NCI-H2029 treated with DMSO at 0.1 percent for 48 hours (cell line): ENCODE measurements around the gene PPP6R3.

Source experiments
- DNase-seq: peaks from one replicate; lab custom pipeline; 2025; lab: John Stamatoyannopoulos, UW

PPP6R3 gene

DNA sequence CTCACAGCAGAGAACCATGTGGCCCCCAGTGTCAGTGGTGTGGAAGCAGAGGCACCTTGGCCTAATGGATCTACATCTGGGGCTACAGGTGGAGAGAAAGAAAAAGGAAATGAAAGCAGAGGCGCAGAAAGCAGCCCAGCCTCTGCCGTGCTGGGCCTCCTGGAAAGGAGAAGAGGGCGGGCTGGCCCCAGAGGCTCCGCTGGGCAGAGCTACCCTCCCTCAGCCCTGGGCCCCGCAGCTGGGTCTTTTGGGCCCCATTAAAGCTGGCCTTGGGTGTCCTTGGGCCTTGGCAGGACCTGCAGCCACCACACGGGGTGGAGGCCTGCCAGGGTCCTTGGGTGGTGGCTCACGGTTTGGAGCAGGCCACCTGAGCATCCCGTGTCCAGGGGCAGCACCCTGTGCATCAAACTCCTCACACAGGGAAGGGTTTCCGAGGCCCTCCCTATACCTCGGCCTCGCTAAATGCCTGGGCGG lies 192.2 kb downstream of the PPP6R3 start:
- no peak for DNase-seq

DNA sequence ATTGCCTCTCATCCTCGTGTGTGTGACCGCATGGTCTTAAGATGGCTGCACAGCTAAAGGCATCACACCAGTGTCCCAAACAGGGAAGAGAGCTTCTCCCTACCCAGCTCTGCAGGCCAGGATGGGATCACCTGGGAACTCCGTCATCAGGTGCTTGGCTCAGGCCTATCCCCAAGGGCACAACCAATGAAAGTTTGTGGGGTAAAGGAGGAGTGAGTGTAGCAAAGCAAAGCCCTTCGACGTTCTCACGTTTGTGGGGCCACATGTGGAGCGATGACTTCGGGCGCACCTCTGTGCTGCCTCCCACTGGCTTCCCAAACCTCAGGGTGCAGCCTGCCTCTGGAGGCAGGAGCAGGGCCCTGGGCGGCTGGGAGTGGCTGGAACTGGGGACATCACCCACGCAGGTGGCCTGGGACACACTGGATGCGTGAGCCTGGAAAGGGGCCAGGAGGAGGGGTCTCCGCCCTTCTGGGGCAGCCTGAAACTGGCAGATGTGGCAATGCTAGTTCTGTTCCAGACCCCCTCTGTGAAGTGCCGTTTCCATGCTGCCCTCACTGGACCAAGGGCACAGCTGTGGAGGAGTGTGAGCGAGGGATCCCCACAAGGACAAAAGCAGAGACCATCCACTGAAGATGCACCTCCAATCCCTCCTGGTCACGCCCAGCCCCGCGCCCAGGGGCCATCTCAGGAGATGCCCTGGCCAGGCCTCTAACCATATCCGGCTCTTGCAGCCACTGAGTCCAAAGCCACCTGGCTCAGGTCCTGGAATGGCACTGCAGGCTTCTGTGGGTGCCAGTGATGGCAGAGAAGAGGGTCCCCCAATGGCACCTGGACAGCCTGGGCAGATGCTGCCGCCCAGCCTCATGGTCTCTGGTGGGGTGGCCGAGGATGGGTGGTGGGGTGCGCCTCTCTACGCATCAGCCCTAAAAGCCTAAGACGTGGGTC lies 193.2 kb downstream of the PPP6R3 start:
- DNase-seq: no peak

DNA sequence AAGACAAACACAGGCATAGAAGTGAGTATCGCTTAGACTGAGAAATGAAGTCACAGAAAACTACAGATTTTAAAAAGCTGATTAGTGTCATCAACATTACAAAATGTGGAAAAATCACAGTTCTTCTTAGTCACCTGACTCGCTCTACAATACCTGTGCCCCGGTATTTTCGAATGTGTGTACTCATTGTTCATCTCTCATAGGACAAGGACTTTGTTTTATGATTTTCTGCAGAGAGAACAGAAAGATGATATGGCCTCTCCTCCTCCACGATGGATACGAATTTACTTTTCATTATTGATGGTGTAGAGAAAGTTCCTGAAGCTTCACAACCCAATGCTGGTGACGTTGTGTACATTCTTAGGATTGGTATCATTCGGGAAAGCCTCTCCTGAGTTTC lies 194.4 kb downstream of the PPP6R3 start:
- DNase-seq: no peak

DNA sequence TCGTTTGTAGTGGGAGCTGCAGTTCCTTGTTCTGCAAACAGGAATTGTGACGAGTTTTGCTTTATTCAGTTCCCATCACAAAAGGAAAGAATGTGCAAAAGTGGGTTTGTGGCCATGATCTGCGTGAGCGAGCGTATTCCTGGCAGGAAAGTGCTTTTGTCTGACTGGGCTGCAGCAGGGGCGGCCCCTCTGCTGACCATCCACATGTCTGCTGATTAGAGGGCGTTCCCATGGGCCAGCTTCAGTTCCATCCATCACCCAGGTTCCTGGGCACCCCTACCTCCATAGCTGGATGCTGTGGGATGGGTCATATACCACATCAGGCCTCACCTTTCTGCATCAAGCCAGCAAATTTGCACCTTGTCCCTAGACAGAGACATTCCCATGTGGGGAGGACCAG lies 194.9 kb downstream of the PPP6R3 start:
- DNase-seq: no peak

DNA sequence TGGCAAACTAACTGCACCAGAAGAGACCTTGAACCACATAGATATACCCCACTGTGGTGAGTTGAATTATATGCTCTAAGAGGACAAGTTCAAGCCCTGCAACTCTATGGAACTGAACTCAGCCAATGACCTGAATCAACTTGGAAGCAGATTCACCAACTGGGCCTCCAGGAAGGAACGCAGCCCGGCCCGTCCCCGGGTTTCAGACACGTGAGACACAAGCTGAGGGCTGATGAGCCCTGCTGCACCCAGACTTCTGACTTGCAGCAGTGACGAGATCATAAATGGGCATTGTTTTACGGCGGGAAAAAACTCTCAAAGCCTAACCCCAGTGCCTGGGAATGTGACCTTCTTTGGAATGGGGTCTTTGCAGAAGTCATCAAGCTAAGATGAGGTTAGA lies 195.3 kb downstream of the PPP6R3 start:
- DNase-seq: no peak

DNA sequence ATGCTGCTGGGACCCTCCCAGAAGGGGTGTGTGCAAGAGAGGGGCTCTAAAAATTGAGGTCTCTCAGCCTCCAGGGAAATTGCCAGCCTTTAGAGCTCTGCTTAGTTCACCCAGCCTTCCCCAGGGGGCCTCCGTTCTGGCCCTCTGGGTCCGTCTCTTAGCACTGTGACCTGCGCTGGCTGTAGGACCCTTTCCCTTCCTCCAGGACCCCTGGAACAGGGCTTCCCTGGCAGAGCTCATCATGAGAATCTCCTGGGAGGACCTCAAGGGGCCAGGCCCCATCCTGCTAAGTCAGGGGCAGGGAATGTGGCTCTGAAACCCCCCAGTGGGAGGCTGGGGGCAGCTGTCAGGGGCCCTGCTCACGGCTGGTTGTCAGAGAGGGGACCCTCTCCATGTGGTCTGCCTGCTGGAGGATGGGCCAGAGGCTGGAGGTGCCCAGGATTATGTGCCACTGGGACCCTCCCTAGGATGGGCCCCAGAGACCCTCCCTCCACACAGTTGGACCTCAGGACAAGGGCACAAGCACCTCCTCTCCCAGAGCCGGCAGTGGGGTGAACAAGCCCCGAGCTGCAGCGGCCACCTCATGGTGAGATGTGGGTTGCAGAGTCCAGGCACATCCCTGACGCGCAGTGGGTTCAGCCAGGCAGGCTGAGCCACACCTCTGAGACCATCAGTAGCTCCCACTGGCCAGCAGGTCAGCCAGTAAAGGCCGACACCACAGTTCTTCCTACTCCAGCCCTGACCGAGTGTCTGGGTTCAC lies 196.6 kb downstream of the PPP6R3 start:
- DNase-seq: no peak

DNA sequence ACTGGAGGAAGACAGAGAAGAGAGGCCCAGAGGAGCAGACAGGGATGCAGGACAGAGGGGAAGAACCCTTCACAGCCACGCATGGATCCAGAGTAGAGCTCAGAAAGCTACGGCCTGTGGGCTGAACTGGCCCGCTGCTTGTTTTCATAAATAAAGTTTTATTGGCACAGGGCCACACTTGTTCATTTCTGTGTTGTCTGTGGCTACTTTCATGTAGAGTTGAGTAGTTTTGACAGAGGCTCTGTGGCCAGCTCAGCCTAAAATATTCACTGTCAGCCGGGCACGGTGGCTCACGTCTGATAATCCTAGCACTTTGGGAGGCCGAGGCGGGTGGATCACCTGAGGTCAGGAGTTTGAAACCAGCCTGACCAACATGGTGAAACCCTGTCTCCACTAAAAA lies 197.5 kb downstream of the PPP6R3 start:
- DNase-seq: no peak

DNA sequence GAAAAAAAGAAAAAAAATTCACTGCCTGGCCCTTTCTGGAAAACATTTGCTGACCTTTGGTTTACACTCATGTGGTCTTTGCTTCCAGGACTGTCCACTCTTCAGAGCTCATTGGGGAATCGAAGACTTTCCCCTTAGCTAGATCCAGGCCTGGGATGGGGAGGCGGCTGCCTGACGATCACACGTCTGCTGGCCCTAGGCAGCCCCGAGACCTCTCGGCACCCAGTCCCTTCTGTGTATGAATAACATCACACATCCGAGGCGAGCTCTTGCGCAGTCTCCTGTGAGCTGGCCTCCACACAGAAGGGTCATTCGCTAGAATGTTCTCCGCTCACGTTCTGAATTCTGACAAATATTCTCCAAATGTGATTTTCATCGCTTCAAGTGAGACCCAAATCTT lies 198.1 kb downstream of the PPP6R3 start:
- DNase-seq: no peak

DNA sequence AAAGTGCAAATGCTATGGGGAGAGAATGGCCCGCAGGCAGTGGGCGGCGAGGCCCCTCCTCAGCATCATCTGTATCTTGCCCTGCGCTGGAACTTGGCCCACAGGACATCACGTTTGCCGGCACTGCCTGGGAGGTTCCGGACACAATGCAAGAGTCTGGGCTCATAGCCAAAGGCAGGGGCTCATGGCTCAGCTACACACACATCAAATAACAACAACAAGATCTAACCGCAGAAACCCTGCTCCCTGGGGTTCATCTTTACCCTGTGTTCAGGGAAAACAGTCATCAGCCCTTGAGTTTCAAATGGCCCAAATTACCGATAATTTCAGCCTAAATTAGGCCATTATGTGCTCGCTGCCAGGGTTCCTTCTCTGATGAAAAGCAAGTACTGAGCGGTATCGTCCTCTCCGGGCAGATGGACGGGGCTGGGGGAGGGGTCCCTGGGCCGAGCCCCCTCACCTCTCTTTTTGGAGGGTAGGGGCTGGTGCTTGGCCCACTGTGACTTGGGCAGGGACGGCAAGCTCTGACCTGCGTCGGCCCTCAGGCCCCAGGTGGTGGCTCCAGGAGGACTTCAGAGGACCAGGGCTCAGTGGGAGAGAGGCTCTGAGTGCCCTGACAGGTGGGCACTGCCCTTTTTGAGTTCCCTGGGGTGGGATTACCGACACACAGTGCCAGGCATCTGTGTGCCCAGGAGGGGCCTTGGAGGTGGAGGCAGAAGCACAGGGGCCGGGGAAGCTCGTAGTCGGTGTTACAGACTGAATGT lies 198.8 kb downstream of the PPP6R3 start:
- peak; percentile 42 for DNase-seq

DNA sequence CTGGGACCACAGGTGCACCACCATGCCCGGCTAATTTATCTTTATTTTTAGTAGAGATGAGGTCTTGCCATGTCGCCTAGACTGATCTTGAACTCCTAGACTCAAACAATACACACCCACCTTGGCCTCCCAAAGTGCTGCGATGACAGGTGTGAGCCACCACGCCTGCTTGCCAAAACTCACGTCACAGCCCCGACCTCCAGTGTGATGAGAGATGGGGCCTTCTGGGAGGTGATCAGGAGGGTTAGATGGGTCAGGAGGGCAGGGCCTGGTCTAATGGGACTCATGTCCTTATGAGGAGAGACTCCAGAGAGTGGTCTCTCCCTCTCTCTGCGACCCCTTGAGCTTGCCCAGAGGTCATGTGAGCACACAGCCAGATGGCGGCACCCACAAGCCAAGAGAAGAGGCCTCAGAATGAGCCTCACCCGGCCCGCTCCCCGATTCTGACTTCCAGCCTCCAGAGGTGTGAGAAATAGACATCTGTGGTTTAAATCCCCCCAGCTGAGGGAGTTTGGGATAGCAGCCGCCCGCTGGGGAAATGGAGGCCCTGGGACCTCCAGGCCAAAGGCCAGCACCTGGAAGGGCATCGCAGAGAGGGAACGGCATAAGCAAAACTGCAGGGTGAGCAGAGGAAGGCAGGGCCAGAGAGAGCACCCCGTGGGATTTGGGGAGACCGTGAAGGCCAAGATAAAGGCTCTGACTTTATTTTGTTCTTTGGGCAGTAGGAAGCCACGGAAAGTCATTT lies 199.7 kb downstream of the PPP6R3 start:
- DNase-seq: no peak

DNA sequence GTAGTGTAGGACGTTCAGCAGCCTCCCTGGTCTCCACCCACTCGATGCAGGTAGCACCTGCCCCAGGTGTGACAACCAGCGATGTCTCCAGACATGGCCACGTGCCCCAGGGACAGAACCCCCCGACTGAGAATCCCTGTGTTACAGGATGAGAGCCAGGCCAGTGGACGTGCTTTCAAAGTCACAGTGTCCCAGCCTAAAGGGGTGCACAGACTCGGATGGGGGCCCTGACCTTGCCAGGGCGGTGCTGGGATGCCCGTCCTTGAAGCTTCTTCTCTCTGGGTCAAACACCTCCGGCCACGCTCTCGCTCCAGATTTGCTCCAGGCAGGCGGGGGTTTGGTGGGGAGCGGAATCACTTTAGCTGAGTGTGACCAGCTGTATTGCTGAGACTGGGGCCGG lies 200.5 kb downstream of the PPP6R3 start:
- DNase-seq: no peak

DNA sequence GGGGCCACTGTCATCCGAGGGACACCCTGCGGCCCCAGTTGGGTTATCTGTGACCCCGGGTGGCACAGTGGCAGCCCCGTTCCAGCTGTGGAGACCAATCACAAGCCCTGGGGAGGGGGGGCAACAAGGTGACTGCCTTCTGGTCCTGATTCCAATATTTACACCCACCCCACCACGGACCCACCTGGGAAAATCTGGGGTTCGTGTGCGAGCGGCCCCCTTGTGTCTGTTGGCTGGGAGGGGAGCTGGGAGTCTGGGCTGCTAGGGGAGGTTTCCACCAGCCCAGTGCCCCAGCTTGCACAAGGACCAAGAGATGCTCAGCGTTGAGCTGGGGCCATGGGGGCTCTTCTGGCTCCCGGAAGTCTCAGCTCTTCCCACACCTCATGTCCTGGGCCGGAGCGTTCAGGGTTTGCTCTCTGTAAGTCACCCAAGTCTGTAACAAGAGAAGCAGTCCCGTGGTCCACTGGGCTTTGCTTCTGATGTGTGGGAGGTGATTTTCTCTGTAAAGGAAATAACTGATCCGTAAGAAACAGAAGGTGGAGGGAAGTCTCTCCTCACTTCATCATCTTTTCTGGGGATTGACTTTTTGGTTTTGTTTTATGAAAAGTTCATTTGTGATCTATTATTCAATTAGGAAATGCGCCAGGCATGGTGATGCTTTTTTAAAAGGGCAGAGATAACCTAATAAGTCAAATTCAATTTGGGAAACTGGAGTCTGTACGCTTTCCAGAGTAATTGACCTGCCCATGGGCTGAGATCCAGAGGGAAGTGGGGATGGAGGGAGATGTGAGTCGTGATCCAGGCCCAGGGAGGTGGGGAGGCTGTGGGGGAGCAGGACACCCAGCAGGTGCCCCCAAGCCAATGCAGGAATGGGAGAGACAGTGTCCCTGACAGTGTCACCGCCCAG lies 201.4 kb downstream of the PPP6R3 start:
- DNase-seq: no peak

DNA sequence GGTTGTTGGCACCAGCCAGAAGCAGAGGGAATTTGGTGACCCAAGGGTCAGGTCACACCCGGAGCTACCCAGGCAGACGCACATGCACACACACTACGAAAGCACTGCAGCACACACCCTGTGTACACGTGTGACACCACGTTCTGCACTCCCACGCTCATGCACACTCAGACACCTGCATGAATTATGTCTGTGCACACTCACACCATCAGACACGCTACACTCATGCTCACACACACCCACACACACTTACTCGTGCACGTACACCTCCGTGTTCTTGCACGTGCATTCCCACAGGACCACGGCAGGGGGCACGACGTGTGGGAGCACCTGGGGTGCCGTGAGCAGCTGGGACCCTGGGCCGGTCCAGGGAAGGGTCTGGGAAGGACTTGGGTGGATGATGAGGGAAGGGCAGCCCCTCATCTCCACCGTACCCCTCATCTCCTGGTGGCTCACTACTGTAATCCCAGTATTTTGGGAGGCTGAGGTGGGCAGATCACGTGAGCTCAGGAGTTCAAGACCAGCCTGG lies 203.0 kb downstream of the PPP6R3 start:
- DNase-seq: no peak

DNA sequence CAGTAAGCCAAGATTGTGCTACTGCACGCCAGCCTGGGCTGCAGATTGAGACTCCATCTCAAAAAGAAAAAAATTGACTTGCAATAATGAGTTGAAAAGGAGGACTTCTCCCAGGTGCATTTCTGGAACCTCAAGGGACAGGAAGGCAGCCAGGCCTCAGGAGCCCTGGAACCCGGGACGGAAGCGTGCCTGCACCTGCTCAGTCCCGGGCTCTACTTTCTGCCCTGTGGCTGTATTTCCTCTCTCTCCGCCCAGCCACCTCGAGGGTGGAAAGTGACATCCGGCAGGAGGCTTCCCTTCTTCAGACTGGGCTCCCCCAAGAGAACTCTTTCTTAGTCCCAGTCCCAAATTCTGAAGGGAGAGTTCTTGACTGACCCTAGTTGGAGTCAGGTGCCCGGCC lies 203.6 kb downstream of the PPP6R3 start:
- DNase-seq: no peak

DNA sequence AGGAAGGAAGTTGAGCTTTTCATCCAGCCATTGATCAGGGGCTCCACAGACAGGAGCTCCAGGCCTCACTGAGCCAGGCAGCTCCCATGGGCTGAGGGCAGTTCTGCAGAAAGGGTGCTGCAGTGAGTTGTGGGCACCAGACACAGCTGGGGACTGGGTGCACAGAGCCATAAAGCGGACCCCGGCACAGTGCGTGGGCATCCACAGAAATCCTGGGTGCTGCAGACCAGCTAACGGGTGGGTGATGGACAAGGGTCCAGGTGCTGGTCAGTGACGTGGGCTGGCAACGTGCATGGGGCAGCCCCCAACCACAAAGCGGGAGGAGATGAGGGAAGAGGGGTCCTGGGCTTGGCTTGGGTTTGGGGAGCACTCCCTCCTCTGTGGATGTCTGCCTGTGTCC lies 204.4 kb downstream of the PPP6R3 start:
- DNase-seq: no peak
